ENCODE measurements around the gene SEC22B.
"Not testable (repeated sequence)": the region's sequence is repeated elsewhere in the genome, so short reads cannot be mapped to it uniquely, and the experiment has no call there.

DNA sequence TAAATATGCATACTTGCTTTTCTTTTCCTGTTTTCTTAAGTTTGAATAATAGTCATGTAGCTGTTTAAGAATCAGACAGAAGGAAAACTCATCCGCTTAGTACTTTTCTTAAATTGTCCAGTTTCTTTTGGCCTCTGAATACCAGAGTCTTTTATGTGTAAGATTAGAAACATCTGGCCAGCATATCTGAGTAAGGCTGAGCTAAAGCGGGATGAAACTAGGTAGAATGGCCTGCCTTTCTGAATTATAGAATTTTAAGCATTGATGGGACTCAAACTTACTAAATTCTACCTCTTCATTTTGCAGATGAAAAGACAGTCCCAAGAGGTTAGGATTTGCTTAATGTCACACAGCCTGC is 43.9 kb downstream of the SEC22B start:
- not testable (repeated sequence) for TF ChIP-seq POLR2AphosphoS5, CTCF (IDR thresholded peaks at IDR 0.05)
